SK-N-SH (cell line): ENCODE measurements around the gene KANK4. TPM values are rescaled to one million over a fixed set of nuclear protein-coding genes. Genes with fewer than 3 reads are reported as not detected.
A peak's percentile ranks its signal among the peaks of the same experiment; 100 is the strongest.

Experiments
- CTCF ChIA-PET: fragments of 300-600, 350-600 bp; formaldehyde crosslinking; extraction: SDS; loops from one replicate; lab custom pipeline; 2021; lab: Yijun Ruan, JAX
- POLR2A ChIA-PET: fragments of 350-600 bp; sonication (Branson Sonifier 250); formaldehyde crosslinking; extraction: SDS; loops from one replicate; lab custom pipeline; 2020; ENCODE audit warnings: antibody characterized with exemption, inconsistent platforms; lab: Yijun Ruan, JAX
- DNase-seq: peaks from one replicate; pipeline ENCODE4 v3.0.0; 2012
- H2AFZ ChIP-seq: fragments of 200-600 bp; sonication (generic); 2 replicates; pipeline ENCODE4 v1.8.1; 2016; ENCODE audit warnings: antibody characterized with exemption, mild to moderate bottlenecking, low read depth
- H3F3A ChIP-seq: fragments of 200-600 bp; sonication (generic); replicated peaks from 2 replicates; pipeline ENCODE3; 2016; ENCODE audit warnings: antibody characterized with exemption, mild to moderate bottlenecking; ENCODE audit not compliant: insufficient read depth
- H3K27ac ChIP-seq, 2 experiments: fragments of 200-500 bp in 1 of 2; fragments of 200-600 bp in 1 of 2; sonication (Bioruptor generic) in 1 of 2; sonication (generic), shearing (Covaris generic) in 1 of 2; 2 replicates each; pipeline versions ENCODE4 v1.5.1 to v1.6.1; 2014 to 2016; ENCODE audit warnings: low read depth in 2 of 2, inconsistent platforms in 1 of 2, low read length in 1 of 2, mild to moderate bottlenecking in 1 of 2, mixed read lengths in 1 of 2
- H3K27me3 ChIP-seq: fragments of 200-600 bp; sonication (generic), shearing (Covaris generic); 2 replicates; pipeline ENCODE4 v1.6.1; 2016; ENCODE audit warnings: mixed run types; ENCODE audit not compliant: insufficient read depth
- H3K36me3 ChIP-seq, 2 experiments: fragments of 200-500 bp in 1 of 2; fragments of 200-600 bp in 1 of 2; sonication (Bioruptor generic) in 1 of 2; sonication (generic) in 1 of 2; replicated peaks in 1 of 2; 2 replicates each; pipeline versions ENCODE3 to v1.5.1; 2014 to 2016; ENCODE audit warnings: low read length in 1 of 2, mild to moderate bottlenecking in 1 of 2; ENCODE audit not compliant: insufficient read depth in 2 of 2, control insufficient read depth in 1 of 2
- H3K4me1 ChIP-seq, 2 experiments: fragments of 200-500 bp in 1 of 2; fragments of 200-600 bp in 1 of 2; sonication (Bioruptor generic) in 1 of 2; sonication (generic), shearing (Covaris generic) in 1 of 2; 2 replicates each; pipeline versions ENCODE4 v1.5.1 to v1.6.1; 2014 to 2016; ENCODE audit warnings: low read depth in 1 of 2, low read length in 1 of 2, mixed run types in 1 of 2; ENCODE audit not compliant: insufficient read depth in 2 of 2, control insufficient read depth in 1 of 2
- H3K4me2 ChIP-seq: fragments of 200-600 bp; sonication (generic), shearing (Covaris generic); 2 replicates; pipeline ENCODE4 v1.6.1; 2017; ENCODE audit warnings: mixed run types
- H3K4me3 ChIP-seq, 2 experiments: fragments of 200-500 bp in 1 of 2; fragments of 200-600 bp in 1 of 2; sonication (Bioruptor generic) in 1 of 2; sonication (generic), shearing (Covaris generic) in 1 of 2; 2 replicates each; pipeline versions ENCODE4 v1.5.1 to v1.8.1; 2014 to 2016; ENCODE audit warnings: low read depth in 2 of 2, inconsistent platforms in 1 of 2, low read length in 1 of 2, mild to moderate bottlenecking in 1 of 2, mixed read lengths in 1 of 2, moderate library complexity in 1 of 2
- H3K79me2 ChIP-seq: fragments of 200-600 bp; sonication (generic); 2 replicates; pipeline ENCODE4 v1.8.1; 2017; ENCODE audit warnings: mild to moderate bottlenecking; ENCODE audit not compliant: insufficient read depth
- H3K9ac ChIP-seq: fragments of 200-600 bp; sonication (generic); 2 replicates; pipeline ENCODE4 v1.6.1; 2017; ENCODE audit warnings: mixed run types
- H3K9me2 ChIP-seq: fragments of 200-600 bp; sonication (generic); 2 replicates; pipeline ENCODE4 v1.6.1; 2017; ENCODE audit warnings: mixed run types
- H3K9me3 ChIP-seq: fragments of 200-600 bp; sonication (generic); 2 replicates; pipeline ENCODE4 v1.6.1; 2017; ENCODE audit warnings: mixed run types, mild to moderate bottlenecking, moderate library complexity
- H4K20me1 ChIP-seq: fragments of 200-600 bp; sonication (generic); 2 replicates; pipeline ENCODE4 v1.6.1; 2017; ENCODE audit warnings: mild to moderate bottlenecking, mixed run types; ENCODE audit not compliant: insufficient read depth
- CHD2 ChIP-seq: fragments of 150-350 bp; IDR thresholded peaks from 2 replicates; pipeline ENCODE4 v1.6.1; 2018; ENCODE audit warnings: low read length; ENCODE audit not compliant: partially characterized antibody
- CTCF ChIP-seq: fragments of 200-600 bp; sonication (generic); IDR thresholded peaks from 2 replicates; pipeline ENCODE4 v1.6.1; 2017; ENCODE audit warnings: antibody characterized with exemption, mild to moderate bottlenecking, moderate library complexity
- ELF1 ChIP-seq: IDR thresholded peaks from 2 replicates; pipeline ENCODE4 v1.4.0; 2012
- EP300 ChIP-seq, 2 experiments: IDR thresholded peaks; 2 replicates each; pipeline versions ENCODE4 v1.4.0 to v1.6.1; 2012; ENCODE audit warnings: borderline replicate concordance in 1 of 2, low read depth in 1 of 2, low read length in 1 of 2
- FOXM1 ChIP-seq: IDR thresholded peaks from 2 replicates; pipeline ENCODE4 v1.4.0; 2012; ENCODE audit warnings: low read depth, mild to moderate bottlenecking
- GABPA ChIP-seq: IDR thresholded peaks from 2 replicates; pipeline ENCODE4 v1.4.0; 2012; ENCODE audit warnings: low read depth, mild to moderate bottlenecking
- JUND ChIP-seq: IDR thresholded peaks from 2 replicates; pipeline ENCODE4 v1.4.0; 2012
- MAX ChIP-seq: IDR thresholded peaks from 2 replicates; pipeline ENCODE4 v1.4.0; 2012; ENCODE audit warnings: low read depth
- MXI1 ChIP-seq: IDR thresholded peaks from 2 replicates; pipeline ENCODE4 v1.6.1; 2012; ENCODE audit warnings: mild to moderate bottlenecking, low read depth, low read length, improper control_type of control experiment
- NFIC ChIP-seq: IDR thresholded peaks from 2 replicates; pipeline ENCODE4 v1.4.0; 2012; ENCODE audit warnings: borderline replicate concordance
- NRF1 ChIP-seq: IDR thresholded peaks from 2 replicates; pipeline ENCODE4 v1.6.1; 2012; ENCODE audit warnings: low read depth, mild to moderate bottlenecking, low read length
- RAD21 ChIP-seq: IDR thresholded peaks from 2 replicates; pipeline ENCODE4 v1.6.1; 2012; ENCODE audit warnings: mild to moderate bottlenecking, low read length
- RCOR1 ChIP-seq: fragments of 150-350 bp; IDR thresholded peaks from 2 replicates; pipeline ENCODE4 v1.6.1; 2017; ENCODE audit warnings: antibody characterized with exemption, low read length
- RXRA ChIP-seq: IDR thresholded peaks from 2 replicates; pipeline ENCODE4 v1.4.0; 2012; ENCODE audit warnings: low read depth, mild to moderate bottlenecking, borderline replicate concordance
- SIN3A ChIP-seq: IDR thresholded peaks from 2 replicates; pipeline ENCODE4 v1.6.1; 2012; ENCODE audit warnings: low read depth, mild to moderate bottlenecking, low read length, moderate library complexity, borderline replicate concordance
- TAF1 ChIP-seq: IDR thresholded peaks from 2 replicates; pipeline ENCODE4 v1.6.1; 2012; ENCODE audit warnings: low read depth, mild to moderate bottlenecking, low read length, moderate library complexity, borderline replicate concordance
- TEAD4 ChIP-seq: IDR thresholded peaks from 2 replicates; pipeline ENCODE4 v1.4.0; 2012; ENCODE audit warnings: mild to moderate bottlenecking, borderline replicate concordance; ENCODE audit not compliant: insufficient read depth
- USF1 ChIP-seq: IDR thresholded peaks from 2 replicates; pipeline ENCODE4 v1.4.0; 2012; ENCODE audit warnings: low read depth, borderline replicate concordance
- USF2 ChIP-seq: fragments of 150-350 bp; IDR thresholded peaks from 2 replicates; pipeline ENCODE4 v1.6.1; 2017; ENCODE audit warnings: antibody characterized with exemption, low read length, low read depth, borderline replicate concordance
- WGBS: methylation state at CpG from one replicate; pipeline ENCODE4 v1.1.6; 2017; ENCODE audit warnings: low lambda C conversion rate; 5-methylcytosine and 5-hydroxymethylcytosine counted together
- polyA plus RNA-seq, 3 experiments: library from polyadenylated mRNA; depleted of rRNA; stranded (reverse); fragments of >200 nt; gene quantifications; 2 replicates each; pipeline ENCODE4 v1.2.3, GENCODE V29; 2012

The KANK4 gene
- polyA plus RNA-seq, 1 of the 3 experiments (the other 2 are of a cell fraction), result not detected

- H3K9me2 ChIP-seq, result no peaks in the 10 kb centered on the region
- no peaks in the 10 kb centered on the region for H3K79me2 ChIP-seq
- no peaks in the 10 kb centered on the region for H3K36me3 ChIP-seq
- ChIA-PET POLR2A (no interaction called here), CTCF (no interaction called here)
- no peak overlapping the region for H3K4me3 ChIP-seq
- no peaks in the 10 kb centered on the region for H3F3A ChIP-seq
- peaks cover 0 to 7% of the 10 kb centered on the region in 2 experiments; a peak in 1 of 4 replicates for H3K4me1 ChIP-seq
- no peak overlapping the region for H2AFZ ChIP-seq
- peak; percentile 42 for DNase-seq
- TF ChIP-seq EP300 (IDR thresholded peaks at IDR 0.05; ENCODE audit: borderline replicate concordance in 1 of 2, low read depth in 1 of 2, low read length in 1 of 2) (no peak), USF1 (no peak), USF2 (no peak), SIN3A (no peak), JUND (no peak), CHD2 (no peak), RAD21 (no peak), RXRA (no peak), RCOR1 (no peak), MXI1 (no peak)
- no peak overlapping the region for H3K9ac ChIP-seq
- H4K20me1 ChIP-seq, result no peaks in the 10 kb centered on the region
- WGBS, result 63% methylated on average over 14 of the region's 22 CpGs
- no peak overlapping the region for H3K27ac ChIP-seq
- H3K9me3 ChIP-seq, result no peaks in the 10 kb centered on the region
- no peak overlapping the region for H3K4me2 ChIP-seq
- no peaks in the 10 kb centered on the region for H3K27me3 ChIP-seq
Measured at GRCh38 chr1:62327360-62328055, 8.3 kb upstream of the KANK4 start.

- CTCF ChIA-PET, result interaction anchor here (0.7 to 2.1 kb wide), 4 partner anchors 16 to 150 kb away, joined by 3 to 11 read pairs (median 3); no protein-coding TSS in a partner anchor
Measured at GRCh38 chr1:62325681-62326080, 6.4 kb upstream of the KANK4 start.

More at GRCh38 chr1:62325681-62326080, 6.4 kb upstream of the KANK4 start:
- H3K4me2 ChIP-seq, result no peak overlapping the region
- WGBS, result 60% methylated on average over 2 of the region's 2 CpGs
- no peak for TF ChIP-seq EP300 (IDR thresholded peaks at IDR 0.05; ENCODE audit: borderline replicate concordance in 1 of 2, low read depth in 1 of 2, low read length in 1 of 2)
- TF ChIP-seq NFIC, result no peak
- TF ChIP-seq TAF1, result no peak
- no peak for TF ChIP-seq MAX
- TF ChIP-seq SIN3A, result no peak
- no peak for TF ChIP-seq ELF1
- TF ChIP-seq CTCF, result no peak
- no peak for TF ChIP-seq GABPA
- no peak for TF ChIP-seq NRF1
- no peak for TF ChIP-seq RAD21
- TF ChIP-seq FOXM1, result no peak
- TF ChIP-seq JUND, result no peak
- TF ChIP-seq TEAD4, result no peak
- no peak overlapping the region for H3K27ac ChIP-seq
- POLR2A ChIA-PET, result no interaction called here
- H2AFZ ChIP-seq, result no peak overlapping the region
- H3F3A ChIP-seq, result no peaks in the 10 kb centered on the region
- H3K9me3 ChIP-seq, result no peaks in the 10 kb centered on the region
- no peak overlapping the region for H3K9ac ChIP-seq
- no peaks in the 10 kb centered on the region for H3K27me3 ChIP-seq
- H3K36me3 ChIP-seq, result no peaks in the 10 kb centered on the region
- no peaks in the 10 kb centered on the region for H3K9me2 ChIP-seq
- no peaks in the 10 kb centered on the region for H3K79me2 ChIP-seq
- H4K20me1 ChIP-seq, result no peaks in the 10 kb centered on the region
- DNase-seq, result no peak
- H3K4me3 ChIP-seq, result no peak overlapping the region
- H3K4me1 ChIP-seq, result peaks cover 0 to 7% of the 10 kb centered on the region in 2 experiments; a peak in 1 of 4 replicates
